C4-2B (cell line): ENCODE data around the gene PDGFD.

ENCODE experiments used
- H3K27ac ChIP-seq: fragments of 450-650 bp; 2 replicates; pipeline ENCODE4 v1.5.1; 2017
- CTCF ChIP-seq: fragments of 450-650 bp; conservative IDR thresholded peaks from 2 replicates; pipeline ENCODE4 v1.5.1; 2017; ENCODE audit warnings: mild to moderate bottlenecking
- ZFX ChIP-seq: fragments of 450-650 bp; IDR thresholded peaks from 2 replicates; pipeline ENCODE4 v1.6.1; 2017

The PDGFD gene

GRCh38 chr11:104043142-104043541 lies 120.8 kb downstream of the PDGFD start:
- TF ChIP-seq ZFX (no peak), CTCF (no peak)
- no peak overlapping the region for H3K27ac ChIP-seq

- no peak overlapping the region for H3K27ac ChIP-seq
- TF ChIP-seq CTCF: no peak
- TF ChIP-seq ZFX: no peak
These were observed 122.2 kb downstream of the PDGFD start for GRCh38 chr11:104041792-104042191.

GRCh38 chr11:104036995-104037394 lies 127.0 kb downstream of the PDGFD start:
- H3K27ac ChIP-seq: no peak overlapping the region
- no peak for TF ChIP-seq CTCF

- no peak within 1 kb of the TSS for H3K27ac ChIP-seq
- TF ChIP-seq CTCF: no peak
- no peak for TF ChIP-seq ZFX
These were observed 127.4 kb downstream of the PDGFD start, which contains the start of gene DDI1 for GRCh38 chr11:104036588-104036987. TSS of gene DDI1 (plus strand) at chr11:104036640. CDS start at chr11:104036823, 183 bp downstream.

- H3K27ac ChIP-seq: no peak overlapping the region
- TF ChIP-seq ZFX (no peak), CTCF (no peak)
These were observed 130.4 kb downstream of the PDGFD start for GRCh38 chr11:104033561-104033960.

GRCh38 chr11:104033134-104033533 lies 130.8 kb downstream of the PDGFD start:
- no peak overlapping the region for H3K27ac ChIP-seq
- TF ChIP-seq CTCF (no peak), ZFX (no peak)

GRCh38 chr11:104028476-104029263 lies 135.3 kb downstream of the PDGFD start:
- no peak for TF ChIP-seq CTCF
- TF ChIP-seq ZFX: no peak
- no peak overlapping the region for H3K27ac ChIP-seq
